HPDE6-E6E7 (cell line): ENCODE results near the gene BBS4.
"Not testable (repeated sequence)": the region's sequence is repeated elsewhere in the genome, so short reads cannot be mapped to it uniquely, and the experiment has no call there.

Source experiments
- DNase-seq: peaks from one replicate; pipeline ENCODE4 v3.0.0; 2011; ENCODE audit warnings: missing footprints; ENCODE audit errors: extremely low spot score

Gene BBS4, protein sequence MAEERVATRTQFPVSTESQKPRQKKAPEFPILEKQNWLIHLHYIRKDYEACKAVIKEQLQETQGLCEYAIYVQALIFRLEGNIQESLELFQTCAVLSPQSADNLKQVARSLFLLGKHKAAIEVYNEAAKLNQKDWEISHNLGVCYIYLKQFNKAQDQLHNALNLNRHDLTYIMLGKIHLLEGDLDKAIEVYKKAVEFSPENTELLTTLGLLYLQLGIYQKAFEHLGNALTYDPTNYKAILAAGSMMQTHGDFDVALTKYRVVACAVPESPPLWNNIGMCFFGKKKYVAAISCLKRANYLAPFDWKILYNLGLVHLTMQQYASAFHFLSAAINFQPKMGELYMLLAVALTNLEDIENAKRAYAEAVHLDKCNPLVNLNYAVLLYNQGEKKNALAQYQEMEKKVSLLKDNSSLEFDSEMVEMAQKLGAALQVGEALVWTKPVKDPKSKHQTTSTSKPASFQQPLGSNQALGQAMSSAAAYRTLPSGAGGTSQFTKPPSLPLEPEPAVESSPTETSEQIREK

DNA sequence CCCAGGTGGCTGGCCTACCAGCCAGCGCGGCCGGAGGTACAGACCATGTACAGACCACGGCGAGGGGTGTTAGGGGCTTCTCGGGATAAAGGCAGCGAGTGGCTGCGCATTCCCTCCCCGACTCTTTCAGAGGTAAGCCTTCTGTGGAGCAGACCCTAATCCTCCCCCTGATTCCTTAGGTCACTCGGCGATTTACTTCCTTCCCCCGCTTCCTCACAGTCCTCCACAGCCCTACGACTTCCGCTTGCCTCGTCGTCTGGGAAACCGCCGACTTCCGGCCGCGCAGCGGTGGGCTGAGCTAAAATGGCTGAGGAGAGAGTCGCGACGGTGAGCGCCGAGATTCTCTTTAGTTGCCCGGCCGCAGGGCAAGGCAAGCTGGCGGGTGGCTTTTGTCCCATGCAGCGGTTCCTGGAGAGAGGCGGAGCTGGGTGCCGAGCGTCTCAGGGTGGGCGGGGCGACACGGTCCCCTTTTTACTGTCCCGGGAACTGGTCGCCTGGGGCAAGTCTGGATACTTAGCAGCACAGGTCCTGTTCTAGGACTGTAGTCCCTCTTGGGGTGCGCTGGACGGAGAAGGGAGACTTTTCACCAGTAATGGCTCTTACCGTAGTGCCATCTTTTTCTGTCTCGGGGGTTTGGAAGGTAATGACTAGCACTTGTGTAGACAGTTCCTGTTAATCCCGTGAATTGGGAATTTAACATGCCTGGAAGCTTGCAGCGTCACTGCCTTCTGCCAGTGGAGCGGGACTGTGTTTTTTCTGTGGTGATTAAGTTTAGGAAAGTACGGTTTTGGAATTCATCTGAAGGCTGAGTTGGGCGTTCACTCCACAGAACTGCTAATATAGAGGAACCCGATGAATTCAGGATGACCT, at the start of gene BBS4, which contains the start of gene HIGD2B:
TSS of gene BBS4 (plus strand) at position 283 of the 870 bp plus-strand sequence. CDS start at position 304, 21 bp downstream.
TSS of gene HIGD2B (minus strand) at position 258 of the 870 bp plus-strand sequence. CDS start 9,808 bp downstream, outside the sequence.
- DNase-seq = peak; percentile 83

DNA sequence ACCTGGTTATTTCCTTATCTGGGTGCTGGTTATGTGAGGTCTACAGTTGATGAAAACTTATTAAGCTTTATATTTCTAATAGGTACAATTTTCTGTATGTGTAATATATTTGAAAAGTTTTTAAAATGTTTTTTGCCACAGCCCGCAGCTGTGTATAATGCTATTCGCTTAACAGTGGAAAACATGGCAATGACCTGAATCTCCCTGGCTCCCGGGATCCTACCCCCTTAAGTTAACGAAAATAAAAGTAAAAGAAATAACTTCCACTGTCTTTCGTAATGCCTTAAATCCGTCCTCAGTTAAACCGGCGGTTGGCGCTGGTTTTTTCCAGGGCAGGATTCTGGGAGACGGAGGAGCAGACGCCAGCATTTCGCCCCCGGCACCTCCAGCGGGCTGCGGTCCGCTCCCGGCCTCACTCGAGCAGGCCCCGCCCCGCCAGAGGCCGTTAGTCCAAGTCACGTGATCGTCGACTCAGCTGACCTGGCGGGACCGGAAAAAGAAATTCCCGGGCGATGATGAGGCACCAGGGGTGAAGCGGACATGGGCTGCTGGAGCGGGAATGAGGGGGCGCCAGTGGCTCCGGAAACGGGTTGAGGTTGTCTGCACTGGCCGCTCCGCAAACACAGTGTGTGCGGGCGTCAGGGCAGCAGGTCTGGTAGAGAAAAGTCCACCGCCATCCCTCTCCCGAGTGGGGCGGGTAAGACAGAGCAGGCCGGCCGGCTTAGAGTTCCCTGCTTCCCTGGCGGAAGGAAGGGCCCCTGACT, 49.3 kb upstream of the BBS4 start:
- not testable (repeated sequence) for DNase-seq

DNA sequence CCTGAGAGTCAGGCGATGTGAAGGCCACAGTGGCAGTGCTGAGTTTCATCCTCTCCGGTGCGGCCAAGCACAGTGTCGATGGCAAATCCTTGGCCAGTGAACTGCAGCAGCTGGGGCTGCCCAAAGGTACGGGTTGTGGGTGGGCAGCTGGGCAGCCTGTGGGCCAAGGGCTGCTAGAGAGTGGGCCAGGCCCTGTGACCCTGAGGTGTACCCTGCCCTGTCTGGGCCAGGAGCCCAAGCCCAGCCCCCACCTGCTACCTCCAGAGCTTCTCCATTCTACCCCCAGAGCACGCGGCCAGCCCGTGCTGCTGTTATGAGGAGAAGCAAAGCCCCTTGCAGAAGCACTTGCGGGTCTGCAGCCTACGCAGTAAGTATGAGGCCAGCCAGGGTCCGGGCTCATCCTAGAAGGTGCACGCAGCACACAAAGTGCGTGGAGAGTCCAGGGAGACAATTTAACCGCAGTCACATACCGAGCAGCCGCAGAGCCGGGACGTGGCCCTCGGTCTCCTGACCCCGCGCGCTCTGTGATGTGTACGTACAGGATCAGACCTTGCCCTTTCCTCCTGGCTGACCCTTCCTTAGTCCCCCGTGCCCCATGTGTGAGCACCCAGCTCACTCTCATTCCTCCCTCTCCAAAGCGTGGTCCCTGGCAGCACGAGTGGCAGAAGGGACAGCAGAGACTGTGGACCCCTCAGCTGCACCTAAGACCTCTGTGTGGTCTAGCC, 46.1 kb upstream of the BBS4 start:
- DNase-seq = not testable (repeated sequence)

DNA sequence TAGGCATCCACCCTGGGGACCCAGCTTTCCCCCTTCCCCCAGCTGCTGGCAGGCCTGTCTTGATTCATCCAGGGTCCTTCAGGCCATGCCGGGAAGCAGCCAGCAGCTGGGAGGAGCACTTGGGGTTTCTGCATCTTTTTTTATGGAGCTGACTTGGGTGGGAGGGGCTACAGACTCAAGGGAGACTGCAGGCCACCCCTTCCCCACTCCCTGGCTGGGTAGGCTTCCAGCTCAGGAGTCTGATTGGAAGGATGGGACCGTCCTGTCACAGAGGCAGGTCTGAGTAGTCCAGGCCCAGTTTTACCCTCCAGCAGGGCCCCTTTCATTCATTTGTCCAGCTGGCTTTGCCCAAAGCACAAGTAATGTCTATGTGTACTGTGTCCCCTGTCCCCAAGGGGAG, 43.7 kb upstream of the BBS4 start:
- DNase-seq = not testable (repeated sequence)

DNA sequence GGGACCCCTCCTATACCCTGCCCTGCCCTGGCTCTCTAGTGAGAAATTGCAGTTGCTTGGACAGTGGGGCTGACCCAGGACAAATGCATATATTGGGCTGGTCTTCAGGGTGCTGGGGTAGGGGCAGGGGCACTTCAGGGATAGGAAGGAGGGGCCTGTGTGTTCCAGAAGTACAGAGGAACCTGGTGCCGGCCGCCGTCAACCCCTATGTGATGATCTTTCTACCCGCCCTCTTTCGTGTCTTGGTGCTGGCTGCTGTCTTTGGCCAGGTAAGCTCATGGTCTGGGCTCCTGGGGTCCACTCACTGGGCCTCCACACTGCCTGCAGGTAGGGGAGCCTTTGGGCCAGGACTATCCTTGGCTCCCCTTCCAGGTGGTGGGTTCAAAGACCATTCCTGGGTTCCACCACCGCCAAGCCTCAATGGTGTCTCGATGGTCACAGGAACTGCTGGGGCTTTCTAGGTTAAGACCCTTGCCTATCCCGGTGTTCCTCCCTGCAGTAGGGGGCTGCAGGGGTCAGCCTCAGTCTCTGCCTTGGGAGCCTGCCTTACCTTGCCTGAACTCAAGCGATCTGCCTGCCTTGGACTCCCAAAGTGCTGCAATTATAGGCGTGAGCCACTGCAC, 37.3 kb upstream of the BBS4 start:
- DNase-seq = not testable (repeated sequence)

DNA sequence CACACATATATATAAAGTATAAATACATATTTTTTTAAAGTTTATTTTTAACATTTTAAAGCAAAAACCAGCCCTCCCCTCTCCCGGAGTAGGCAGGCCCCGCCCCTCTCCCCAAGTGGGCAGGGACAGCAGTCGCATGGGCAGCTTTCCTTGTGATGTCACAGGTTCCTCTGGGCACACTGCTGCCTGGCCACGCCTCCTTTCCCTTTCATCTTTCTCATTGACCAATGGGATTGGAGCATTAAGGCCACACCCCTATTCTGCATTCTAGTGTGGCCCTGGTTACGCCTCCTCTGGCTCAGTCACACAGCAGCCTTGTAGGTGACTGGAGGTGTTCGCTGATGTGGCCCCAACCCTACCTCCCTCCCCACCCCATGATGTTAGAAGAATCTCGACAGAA, 31.6 kb upstream of the BBS4 start, which contains the start of gene GOLGA6B:
TSS of gene GOLGA6B (plus strand) at position 301 of the 400 bp plus-strand sequence. CDS start at position 342, 41 bp downstream.
- DNase-seq = not testable (repeated sequence)

DNA sequence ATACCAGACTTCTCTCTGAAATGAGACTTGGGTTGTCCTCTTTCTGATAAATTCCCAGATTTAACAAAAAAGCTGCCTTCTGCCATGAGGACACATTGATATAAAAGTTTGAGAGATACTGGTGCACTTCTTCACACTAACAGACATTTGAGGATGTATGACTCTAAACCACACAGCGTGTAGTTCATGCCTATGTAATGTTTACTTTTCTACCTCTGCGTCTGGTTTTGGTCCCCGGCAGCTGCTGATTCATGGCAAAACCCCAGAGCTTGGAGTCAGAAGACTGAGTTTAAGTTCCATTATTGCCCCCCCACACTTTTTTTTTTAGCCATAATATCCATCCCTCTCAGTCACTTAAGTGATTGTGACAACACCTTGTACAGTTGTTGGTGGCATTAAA, 30.0 kb upstream of the BBS4 start:
- DNase-seq = not testable (repeated sequence)

DNA sequence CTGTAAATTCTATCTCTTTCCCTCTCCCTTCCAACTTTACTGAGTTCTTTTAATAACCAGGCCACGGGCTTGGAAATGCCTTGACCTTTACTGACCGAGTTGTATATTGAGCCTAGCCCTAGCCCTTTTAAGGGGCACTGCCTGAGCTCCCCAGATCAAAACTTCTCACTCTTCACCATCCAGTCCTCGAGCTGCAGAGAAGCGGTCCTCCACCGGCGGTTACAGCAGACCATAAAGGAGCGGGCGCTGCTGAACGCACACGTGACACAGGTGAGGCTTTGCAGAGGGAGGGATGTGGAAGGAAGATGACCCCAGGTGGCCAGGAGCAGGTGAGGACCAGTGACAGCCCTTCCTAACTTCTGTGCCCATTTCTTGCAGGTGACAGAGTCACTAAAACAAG, 24.9 kb upstream of the BBS4 start:
- DNase-seq = not testable (repeated sequence)

DNA sequence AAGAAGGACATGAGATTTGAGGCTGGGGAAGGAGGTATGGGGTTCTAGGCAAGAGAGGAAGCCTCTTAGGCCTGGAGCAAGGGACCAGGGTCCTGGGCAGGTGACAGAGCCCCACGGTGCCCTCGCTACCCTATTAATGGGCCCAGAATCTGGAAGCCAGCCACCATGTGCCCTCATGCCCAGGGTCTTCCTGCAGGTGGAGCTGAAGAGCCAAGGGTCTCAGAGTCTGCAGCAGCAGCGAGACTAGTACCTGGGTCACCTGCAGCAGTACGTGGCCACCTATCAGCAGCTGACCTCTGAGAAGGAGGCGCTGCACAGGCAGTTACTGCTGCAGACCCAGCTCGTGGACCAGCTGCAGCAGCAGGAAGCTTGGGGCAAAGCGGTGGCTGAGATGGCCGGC, 22.1 kb upstream of the BBS4 start:
- not testable (repeated sequence) for DNase-seq

DNA sequence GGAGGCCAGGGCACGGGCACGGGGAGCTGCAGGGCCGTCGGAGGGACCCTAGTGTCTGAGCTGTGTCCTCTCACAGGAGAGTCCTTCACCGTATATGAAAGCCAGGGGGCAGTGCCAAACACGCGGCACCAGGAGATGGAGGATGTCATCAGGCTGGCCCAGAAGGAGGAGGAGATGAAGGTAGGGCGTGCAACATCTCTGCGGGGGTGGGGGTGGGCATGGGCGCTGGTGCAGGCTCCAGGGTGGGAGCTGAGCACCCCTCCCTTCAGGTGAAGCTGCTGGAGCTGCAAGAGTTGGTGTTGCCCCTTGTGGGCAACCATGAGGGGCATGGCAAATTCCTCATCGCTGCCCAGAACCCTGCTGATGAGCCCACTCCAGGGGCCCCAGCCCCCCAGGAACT, 20.3 kb upstream of the BBS4 start:
- not testable (repeated sequence) for DNase-seq

DNA sequence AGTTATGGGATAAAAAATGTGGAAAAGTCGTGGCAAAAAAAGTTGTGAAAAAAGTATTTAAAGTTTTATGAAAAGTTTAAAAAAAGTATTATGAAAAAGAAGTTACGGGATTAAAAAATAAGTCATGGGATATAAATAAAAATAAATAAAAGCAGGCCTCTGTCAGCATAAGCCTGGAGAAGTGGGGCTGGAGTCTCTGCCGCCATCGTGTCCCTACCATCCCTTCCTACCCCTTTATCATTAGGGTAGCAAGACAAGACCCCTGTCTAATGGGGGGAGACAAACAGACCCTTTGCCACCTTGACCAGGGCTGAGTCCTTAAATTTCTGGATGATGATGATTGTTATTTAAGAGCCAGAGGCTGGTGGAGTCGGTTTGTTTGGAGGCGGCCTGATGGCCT, 16.2 kb upstream of the BBS4 start:
- DNase-seq = not testable (repeated sequence)

DNA sequence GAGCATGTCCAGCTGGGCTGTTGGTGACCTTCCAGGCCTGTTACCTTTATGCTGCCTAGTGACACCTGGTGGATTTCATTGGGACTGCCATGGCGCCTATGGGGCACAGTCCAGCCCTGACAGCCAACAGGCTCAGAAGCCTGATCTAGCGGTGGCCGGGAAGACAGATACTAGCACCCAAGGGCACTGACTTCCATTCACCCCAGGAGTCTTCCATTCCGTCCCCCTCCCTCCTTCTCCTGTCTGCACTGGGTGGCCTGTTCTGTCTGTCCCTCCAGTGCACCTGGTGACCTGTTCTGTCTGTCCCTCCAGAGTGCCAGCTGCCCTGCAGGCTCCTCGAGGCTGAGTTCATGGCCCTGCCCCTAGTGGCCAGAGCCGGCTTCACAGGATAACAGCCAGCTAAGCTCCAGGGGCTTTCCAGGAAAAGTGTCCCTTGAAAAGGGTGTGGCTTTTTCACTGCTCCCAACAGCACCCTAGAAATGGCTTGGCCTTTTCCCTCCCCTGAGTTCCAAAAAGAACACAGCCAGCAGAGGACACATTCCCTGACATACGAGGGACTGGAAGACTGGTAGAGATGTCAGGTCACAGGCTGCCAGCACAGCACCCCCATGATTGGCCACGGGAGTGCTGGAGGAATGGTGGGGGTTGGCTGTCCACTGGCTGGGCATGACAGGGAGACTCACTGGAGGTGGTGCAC, 15.2 kb upstream of the BBS4 start:
- DNase-seq = peak; percentile 39

DNA sequence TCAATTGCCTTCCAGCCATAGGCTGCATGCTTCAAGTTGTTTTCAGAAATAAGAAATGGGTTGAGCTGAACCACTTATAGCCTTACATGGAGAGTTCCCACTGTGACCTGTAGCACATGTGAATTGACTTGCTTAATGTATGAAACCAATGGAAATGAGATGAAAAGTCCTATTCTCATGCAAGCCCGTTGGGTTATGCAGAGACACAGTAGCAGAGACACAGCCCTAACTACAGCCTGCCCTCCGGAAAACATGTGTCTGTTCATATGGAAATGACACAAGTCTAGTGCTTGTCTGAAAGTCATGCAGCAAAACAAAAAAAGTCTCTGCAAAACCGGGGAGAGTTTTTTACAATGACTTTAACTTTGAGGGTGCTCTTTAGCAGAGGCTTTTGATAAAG, 14.5 kb upstream of the BBS4 start:
- no peak for DNase-seq

DNA sequence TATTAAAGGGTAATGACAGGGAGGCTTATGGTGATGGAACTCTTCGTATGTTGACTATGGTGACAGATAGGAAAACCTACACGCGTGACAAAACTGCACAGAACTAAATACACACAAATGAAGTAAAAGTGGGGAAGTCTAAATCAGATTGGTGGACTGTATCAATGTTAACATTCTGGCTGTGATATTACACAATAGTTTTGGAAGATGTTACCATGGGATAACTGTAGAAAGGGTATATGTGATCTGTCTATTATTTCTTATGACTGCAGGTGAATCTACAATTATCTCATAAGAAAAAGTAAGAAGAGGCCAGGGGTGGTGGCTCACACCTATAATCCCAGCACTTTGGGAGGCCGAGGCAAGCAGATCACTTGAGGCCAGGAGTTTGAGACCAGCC, 9.2 kb upstream of the BBS4 start:
- DNase-seq = no peak

DNA sequence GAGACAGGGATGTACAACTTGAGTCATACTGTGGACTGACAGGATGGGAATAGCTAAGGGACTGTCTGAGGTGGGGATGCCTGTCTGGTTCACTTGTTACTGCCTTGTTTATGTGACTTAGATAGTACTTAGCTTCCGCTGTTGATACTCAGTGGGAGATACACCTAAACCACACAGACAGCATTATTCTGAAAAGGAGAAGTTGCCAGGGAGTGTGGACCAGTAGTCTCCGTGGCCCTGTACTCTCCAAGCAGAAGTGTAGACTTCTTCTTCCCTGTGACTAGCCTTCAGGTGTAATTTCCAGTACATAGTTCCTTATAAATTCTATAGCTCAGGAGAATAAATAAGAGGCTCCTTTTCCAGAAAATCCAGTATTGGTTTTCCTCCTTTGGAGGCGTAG, 5.1 kb upstream of the BBS4 start:
- no peak for DNase-seq

DNA sequence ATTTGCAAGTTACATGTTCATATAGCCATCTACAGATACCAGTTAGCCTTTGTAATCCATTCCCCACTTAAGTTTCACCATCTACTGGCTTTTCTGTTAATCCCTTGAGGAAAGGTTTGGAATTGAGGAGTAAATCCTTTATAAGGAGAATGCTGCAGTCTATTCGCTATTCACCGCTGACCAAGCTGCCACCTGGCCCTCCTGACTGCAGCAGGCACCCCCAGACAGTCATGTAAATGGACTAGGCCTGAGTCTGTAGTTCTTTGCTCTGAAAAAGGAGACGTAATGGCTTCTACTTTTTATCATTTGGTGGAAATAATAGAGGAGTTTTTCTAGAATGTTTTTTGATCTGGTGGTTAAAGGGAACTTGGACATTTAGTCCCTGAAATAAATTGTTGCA, 3.2 kb upstream of the BBS4 start:
- DNase-seq = no peak

DNA sequence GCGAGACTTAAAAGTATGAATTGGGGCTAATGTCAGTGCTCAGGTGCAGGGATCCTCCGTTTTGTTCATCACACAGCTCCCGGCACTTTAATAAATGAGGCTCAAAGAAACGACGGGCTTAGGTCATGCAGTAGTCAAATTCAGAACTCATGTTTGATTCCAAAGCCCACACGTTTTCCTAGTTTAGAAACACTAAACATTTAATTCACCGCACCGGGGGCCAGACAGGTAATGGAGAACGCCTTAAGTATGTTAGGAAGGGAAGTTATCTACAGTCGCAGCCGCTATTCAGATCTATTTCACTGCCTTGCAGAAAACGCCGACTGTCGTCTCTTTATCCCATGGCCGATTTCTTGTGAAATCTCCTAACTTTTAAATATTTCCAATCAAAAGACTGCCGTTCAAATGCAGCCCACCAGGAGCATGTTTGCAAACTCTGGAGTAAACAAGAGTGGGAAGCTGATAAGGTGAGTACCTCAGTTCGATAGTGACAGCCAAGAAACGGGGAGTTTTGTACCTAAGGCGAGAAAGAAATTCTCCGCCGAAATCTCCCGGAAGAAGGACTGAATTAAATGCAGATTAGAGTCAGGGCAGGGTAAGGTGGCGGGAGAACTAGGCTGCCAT, 594 bp upstream of the BBS4 start:
- DNase-seq = no peak

DNA sequence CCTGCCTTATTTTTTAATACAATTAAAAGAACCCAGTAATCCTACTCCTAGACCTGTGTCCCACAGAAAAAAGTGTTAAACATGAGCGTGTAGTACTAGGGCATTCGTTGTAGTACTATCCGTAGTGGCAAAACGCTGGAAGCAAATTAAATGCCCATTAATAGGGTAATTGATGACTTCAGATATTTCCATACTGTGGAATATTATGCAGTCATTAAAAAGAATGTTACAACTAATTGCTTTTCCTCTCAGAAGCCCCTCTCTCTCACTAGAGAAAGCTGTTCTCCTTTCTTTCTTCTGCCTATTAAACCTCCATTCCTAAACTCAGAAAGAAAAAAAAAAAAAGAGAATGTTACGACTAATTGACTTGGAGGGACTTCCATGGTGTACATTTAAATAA, 2.7 kb downstream of the BBS4 start:
- DNase-seq = no peak

DNA sequence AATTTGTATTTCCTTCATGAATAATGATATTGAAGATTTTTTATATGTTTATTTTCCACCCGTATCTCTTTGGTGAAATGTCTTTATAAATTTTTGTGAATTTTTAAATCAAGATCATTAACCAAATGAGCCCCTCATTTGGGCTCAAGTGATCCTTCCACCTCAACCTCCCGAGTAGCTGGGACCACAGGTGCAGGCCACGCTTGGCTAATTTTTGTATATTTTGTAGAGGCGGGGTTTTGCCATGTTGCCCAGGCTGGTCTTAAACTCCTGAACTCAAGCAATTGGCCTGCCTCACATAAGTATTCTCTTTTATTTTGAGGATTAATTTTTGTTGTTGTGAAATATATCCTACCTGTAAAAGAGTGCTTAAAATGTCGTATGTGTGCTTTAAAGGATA, 4.9 kb downstream of the BBS4 start:
- DNase-seq = no peak
